ENCODE results near the gene TGFBR3L.
A peak's percentile ranks its signal among the peaks of the same experiment; 100 is the strongest.

Gene TGFBR3L

DNA sequence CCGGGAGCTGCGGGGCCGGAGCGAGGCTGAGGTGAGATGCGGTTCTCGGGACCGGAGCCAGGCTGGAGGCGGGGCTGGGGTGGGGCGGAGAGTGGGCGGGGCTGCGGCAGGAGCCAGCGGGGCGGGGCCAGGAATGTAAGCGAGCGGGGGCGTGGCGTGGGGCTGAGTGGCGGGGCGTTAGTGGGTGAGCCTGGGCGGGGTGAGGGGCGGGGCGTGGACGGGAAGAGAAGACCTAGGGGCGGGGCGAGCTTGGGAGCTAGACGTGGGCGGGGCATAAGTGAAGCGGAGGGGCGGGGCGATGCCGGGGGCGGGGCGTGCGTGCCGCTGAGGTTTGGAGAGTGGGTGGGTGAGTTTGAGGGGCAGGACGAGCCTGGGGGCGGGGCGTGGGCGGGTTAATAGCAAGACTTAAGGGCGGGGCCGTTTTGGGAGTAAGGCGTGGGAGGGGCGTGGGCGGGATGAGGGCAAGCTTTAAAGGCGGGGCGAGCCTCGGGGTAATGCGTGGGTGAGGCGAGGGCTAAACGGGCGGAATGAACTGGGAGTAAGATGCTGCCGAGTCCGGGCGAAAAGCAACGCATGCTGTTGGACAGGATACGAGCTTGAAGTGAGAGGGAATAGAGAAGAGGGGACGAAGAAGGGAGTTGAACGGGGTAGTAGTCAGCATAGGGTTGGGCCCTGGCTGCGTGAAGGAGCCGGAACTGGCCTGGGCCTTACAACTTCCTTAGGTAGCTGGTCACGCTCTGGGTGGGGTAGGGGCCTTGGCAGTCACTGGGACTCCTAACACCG, 6.1 kb downstream of the TGFBR3L start:
- H4K20me1 ChIP-seq (ENCODE audit: insufficient read depth): no peaks in the 10 kb centered on the region
- no peak overlapping the region for H3K4me3 ChIP-seq (IDR thresholded peaks at IDR 0.05; ENCODE audit: insufficient read depth, low read depth, low read length)
- H3K4me2 ChIP-seq: peak overlapping the region; percentile 60
- H3K27me3 ChIP-seq (ENCODE audit: insufficient read depth, low read depth): peaks cover 23% of the 10 kb centered on the region
- H3K9ac ChIP-seq: no peak overlapping the region
- H3K4me1 ChIP-seq (ENCODE audit: low read depth, poor library complexity, severe bottlenecking): peaks cover 14% of the 10 kb centered on the region
- TF ChIP-seq, protein P1, sequence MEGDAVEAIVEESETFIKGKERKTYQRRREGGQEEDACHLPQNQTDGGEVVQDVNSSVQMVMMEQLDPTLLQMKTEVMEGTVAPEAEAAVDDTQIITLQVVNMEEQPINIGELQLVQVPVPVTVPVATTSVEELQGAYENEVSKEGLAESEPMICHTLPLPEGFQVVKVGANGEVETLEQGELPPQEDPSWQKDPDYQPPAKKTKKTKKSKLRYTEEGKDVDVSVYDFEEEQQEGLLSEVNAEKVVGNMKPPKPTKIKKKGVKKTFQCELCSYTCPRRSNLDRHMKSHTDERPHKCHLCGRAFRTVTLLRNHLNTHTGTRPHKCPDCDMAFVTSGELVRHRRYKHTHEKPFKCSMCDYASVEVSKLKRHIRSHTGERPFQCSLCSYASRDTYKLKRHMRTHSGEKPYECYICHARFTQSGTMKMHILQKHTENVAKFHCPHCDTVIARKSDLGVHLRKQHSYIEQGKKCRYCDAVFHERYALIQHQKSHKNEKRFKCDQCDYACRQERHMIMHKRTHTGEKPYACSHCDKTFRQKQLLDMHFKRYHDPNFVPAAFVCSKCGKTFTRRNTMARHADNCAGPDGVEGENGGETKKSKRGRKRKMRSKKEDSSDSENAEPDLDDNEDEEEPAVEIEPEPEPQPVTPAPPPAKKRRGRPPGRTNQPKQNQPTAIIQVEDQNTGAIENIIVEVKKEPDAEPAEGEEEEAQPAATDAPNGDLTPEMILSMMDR (conservative IDR thresholded peaks at IDR 0.05; ENCODE audit: low read depth, low read length): no peak
- H3K79me2 ChIP-seq (ENCODE audit: insufficient read depth, low read depth): no peaks in the 10 kb centered on the region
- H2AFZ ChIP-seq (ENCODE audit: low read depth): peak overlapping the region; percentile 92
- H3K36me3 ChIP-seq (ENCODE audit: insufficient read depth): no peaks in the 10 kb centered on the region
- H3K27ac ChIP-seq: 0 out of 2 replicates have a peak overlapping the region, but pooled peaks have one; percentile 35

DNA sequence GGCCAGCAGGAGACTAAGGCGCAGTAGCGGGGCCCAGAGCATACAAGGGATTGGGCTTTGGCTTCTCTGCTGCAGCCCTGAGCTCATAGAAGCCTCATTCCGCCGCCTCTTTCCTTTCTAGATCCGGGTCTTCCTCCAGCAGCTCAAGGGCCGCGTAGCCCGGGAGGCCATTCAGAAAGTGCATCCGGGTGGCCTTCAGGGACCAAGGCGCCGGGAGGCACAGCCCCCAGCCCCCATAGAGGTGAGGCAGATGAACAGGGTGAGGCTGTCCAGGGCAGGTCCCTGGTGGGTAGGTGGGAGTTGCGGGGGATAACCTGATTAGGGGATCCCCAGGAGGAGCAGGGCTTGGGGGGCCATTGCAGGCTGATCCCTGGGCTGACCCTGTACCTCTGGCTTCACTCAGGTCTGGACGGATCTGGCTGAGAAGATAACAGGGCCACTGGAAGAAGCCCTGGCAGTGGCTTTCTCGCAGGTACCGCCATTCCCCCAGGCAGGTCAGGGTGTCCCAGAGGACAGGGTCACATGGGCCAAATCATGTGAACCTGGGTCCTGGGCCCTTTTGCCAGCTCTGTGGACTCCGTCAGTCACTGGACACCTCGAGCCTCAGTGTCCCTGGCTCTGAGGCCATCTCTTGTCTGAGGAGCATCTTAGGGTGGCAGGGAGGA, 6.8 kb downstream of the TGFBR3L start:
- no peak overlapping the region for H3K27ac ChIP-seq
- no peak overlapping the region for H3K4me3 ChIP-seq (IDR thresholded peaks at IDR 0.05; ENCODE audit: insufficient read depth, low read depth, low read length)
- H4K20me1 ChIP-seq (ENCODE audit: insufficient read depth): no peaks in the 10 kb centered on the region
- peaks cover 14% of the 10 kb centered on the region for H3K4me1 ChIP-seq (ENCODE audit: low read depth, poor library complexity, severe bottlenecking)
- peak overlapping the region; percentile 60 for H3K4me2 ChIP-seq
- no peaks in the 10 kb centered on the region for H3K79me2 ChIP-seq (ENCODE audit: insufficient read depth, low read depth)
- TF ChIP-seq, protein P1 (conservative IDR thresholded peaks at IDR 0.05; ENCODE audit: low read depth, low read length): no peak
- H3K27me3 ChIP-seq (ENCODE audit: insufficient read depth, low read depth): peaks cover 18% of the 10 kb centered on the region
- 0 out of 2 replicates have a peak overlapping the region, but pooled peaks have one; percentile 34 for H2AFZ ChIP-seq (ENCODE audit: low read depth)
- no peak overlapping the region for H3K9ac ChIP-seq
- no peaks in the 10 kb centered on the region for H3K36me3 ChIP-seq (ENCODE audit: insufficient read depth)

DNA sequence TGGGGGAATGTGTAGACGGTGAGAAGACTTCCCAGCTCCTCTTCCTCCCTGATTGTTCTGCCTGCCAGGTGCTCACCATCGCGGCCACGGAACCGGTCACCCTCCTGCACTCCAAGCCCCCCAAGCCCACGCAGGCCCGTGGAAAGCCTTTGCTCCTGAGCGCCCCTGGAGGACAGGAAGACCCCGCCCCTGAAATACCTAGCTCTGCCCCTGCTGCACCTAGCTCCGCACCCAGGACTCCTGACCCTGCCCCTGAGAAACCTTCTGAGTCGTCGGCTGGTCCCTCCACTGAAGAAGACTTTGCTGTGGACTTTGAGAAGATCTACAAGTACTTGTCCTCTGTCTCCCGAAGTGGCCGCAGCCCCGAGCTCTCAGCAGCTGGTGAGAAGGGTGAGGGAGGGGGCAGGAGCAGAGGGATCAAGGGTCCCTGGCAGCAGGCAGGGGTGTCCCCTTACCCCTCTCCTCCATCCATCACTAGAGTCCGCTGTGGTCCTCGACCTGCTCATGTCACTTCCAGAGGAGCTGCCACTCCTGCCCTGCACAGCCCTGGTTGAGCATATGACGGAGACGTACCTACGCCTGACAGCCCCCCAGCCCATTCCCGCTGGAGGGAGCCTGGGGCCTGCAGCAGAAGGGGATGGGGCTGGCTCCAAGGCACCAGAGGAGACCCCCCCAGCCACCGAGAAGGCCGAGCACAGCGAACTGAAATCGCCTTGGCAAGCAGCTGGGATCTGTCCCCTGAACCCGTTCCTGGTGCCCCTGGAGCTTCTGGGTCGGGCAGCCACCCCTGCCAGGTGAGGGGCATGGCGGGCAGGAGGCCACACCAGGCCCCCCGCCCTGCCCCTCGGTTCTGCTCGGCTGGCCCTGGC, 7.6 kb downstream of the TGFBR3L start:
- Histone ChIP-seq H3K36me3 (ENCODE audit: insufficient read depth) (no peaks in the 10 kb centered on the region), H3K4me2 (no peak overlapping the region), H3K9ac (no peak overlapping the region), H3K79me2 (ENCODE audit: insufficient read depth, low read depth) (no peaks in the 10 kb centered on the region), H3K27ac (no peak overlapping the region), H3K4me3 (IDR thresholded peaks at IDR 0.05; ENCODE audit: insufficient read depth, low read depth, low read length) (no peak overlapping the region), H4K20me1 (ENCODE audit: insufficient read depth) (no peaks in the 10 kb centered on the region), H3K27me3 (ENCODE audit: insufficient read depth, low read depth) (peaks cover 13% of the 10 kb centered on the region; the same call in 1 of the 2 replicates), H3K4me1 (ENCODE audit: low read depth, poor library complexity, severe bottlenecking) (peaks cover 14% of the 10 kb centered on the region), H2AFZ (ENCODE audit: low read depth) (no peak overlapping the region)
- TF ChIP-seq, protein P1 (conservative IDR thresholded peaks at IDR 0.05; ENCODE audit: low read depth, low read length): no peak

DNA sequence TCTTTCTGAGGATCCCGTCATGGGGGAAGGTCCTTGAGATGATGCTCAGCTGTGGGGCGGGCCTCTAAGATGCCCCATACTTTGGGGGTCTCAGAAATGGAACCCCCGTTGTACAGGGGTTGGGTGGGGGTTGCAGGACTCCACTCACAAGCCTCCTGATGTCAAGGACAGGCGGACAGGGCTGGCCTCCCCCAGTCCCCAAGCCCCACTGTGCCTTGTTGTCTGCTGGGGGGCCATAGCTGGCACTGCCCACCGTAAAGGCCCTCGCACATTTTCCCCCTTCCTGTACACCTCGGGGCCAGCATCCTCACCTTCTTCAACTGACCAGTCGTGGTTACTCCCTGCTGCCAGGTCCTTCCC, 8.2 kb downstream of the TGFBR3L start:
- Histone ChIP-seq H2AFZ (ENCODE audit: low read depth) (no peak overlapping the region), H3K27me3 (ENCODE audit: insufficient read depth, low read depth) (peaks cover 8% of the 10 kb centered on the region; the same call in 1 of the 2 replicates), H3K27ac (no peak overlapping the region), H4K20me1 (ENCODE audit: insufficient read depth) (no peaks in the 10 kb centered on the region), H3K4me1 (ENCODE audit: low read depth, poor library complexity, severe bottlenecking) (peaks cover 14% of the 10 kb centered on the region), H3K4me3 (IDR thresholded peaks at IDR 0.05; ENCODE audit: insufficient read depth, low read depth, low read length) (no peak overlapping the region), H3K4me2 (no peak overlapping the region), H3K9ac (no peak overlapping the region), H3K79me2 (ENCODE audit: insufficient read depth, low read depth) (no peaks in the 10 kb centered on the region), H3K36me3 (ENCODE audit: insufficient read depth) (no peaks in the 10 kb centered on the region)
- TF ChIP-seq, protein P1 (conservative IDR thresholded peaks at IDR 0.05; ENCODE audit: low read depth, low read length): no peak

Measured in KMS-11 (cell line).